ENCODE measurements around the gene PCGF3.
"Not testable (repeated sequence)": the region's sequence is repeated elsewhere in the genome, so short reads cannot be mapped to it uniquely, and the experiment has no call there.

The PCGF3 gene

GRCh38 chr4:725391-726234 lies 20.0 kb downstream of the PCGF3 start:
- no peak for DNase-seq

GRCh38 chr4:726235-726787 lies 20.7 kb downstream of the PCGF3 start:
- DNase-seq, result no peak

GRCh38 chr4:726838-727237 lies 21.2 kb downstream of the PCGF3 start:
- no peak for DNase-seq

- DNase-seq, result no peak
Measured at GRCh38 chr4:727576-727975, 21.9 kb downstream of the PCGF3 start.

GRCh38 chr4:729336-730315 lies 24.0 kb downstream of the PCGF3 start:
- no peak for DNase-seq

- no peak for DNase-seq
Measured at GRCh38 chr4:730511-730910, 24.9 kb downstream of the PCGF3 start.

GRCh38 chr4:730946-731904 lies 25.6 kb downstream of the PCGF3 start:
- DNase-seq, result not testable (repeated sequence)

GRCh38 chr4:731954-732353 lies 26.3 kb downstream of the PCGF3 start:
- not testable (repeated sequence) for DNase-seq

GRCh38 chr4:732486-732885 lies 26.9 kb downstream of the PCGF3 start:
- DNase-seq, result no peak

- DNase-seq, result no peak
Measured at GRCh38 chr4:732911-733630, 27.4 kb downstream of the PCGF3 start.

- DNase-seq, result no peak
Measured at GRCh38 chr4:733631-733980, 28.0 kb downstream of the PCGF3 start.

GRCh38 chr4:734075-734474 lies 28.4 kb downstream of the PCGF3 start:
- DNase-seq, result no peak

- no peak for DNase-seq
Measured at GRCh38 chr4:734951-735350, 29.3 kb downstream of the PCGF3 start.

GRCh38 chr4:735583-735982 lies 30.0 kb downstream of the PCGF3 start:
- no peak for DNase-seq

GRCh38 chr4:736561-736960 lies 30.9 kb downstream of the PCGF3 start:
- not testable (repeated sequence) for DNase-seq

- no peak for DNase-seq
Measured at GRCh38 chr4:738781-739280, 33.2 kb downstream of the PCGF3 start.

- no peak for DNase-seq
Measured at GRCh38 chr4:739569-739968, 33.9 kb downstream of the PCGF3 start.

- no peak for DNase-seq
Measured at GRCh38 chr4:740011-740410, 34.4 kb downstream of the PCGF3 start.

GRCh38 chr4:740656-741282 lies 35.1 kb downstream of the PCGF3 start:
- no peak for DNase-seq

- DNase-seq, result no peak
Measured at GRCh38 chr4:742096-742741, 36.6 kb downstream of the PCGF3 start.

All from amniotic stem cell (primary cell).